Measurements from ENCODE around the gene FBXL14.

FBXL14 gene

DNA sequence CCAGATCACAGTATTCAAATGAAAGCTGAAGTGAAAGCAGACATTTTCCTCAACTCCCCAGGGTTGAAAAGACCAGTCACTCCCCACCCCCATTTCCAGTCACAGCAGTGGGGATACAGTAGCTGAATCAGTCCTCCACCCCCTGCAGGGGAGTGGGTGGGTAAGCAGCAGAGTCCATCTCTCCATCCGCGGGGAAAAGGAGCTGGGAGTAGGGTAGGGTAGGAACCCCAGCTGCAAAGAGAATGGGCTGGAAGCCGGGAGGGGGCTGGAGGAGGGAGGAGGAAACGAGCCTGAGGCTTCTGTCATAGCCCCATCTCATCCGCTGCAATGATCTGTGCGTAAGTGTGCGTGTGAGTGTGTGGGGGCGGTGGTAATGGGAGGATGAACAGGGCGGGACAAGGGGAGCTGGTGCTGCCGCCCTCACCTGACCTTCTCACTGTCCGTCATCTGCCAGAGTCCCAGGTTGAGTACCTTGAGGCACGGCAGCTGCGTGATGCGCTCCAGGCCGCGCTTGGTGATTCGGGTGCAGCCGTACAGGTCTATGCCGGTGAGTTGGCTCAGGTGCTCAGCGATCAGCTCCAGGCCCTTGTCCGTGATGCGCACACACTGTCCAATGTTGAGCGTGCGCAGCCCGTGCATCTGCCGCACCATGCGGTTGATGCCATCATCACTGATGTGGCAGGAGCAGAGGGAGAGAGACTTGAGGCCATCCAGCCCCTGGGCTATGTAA, 1.8 kb downstream of the FBXL14 start (continued):
- TF ChIP-seq, protein P1, sequence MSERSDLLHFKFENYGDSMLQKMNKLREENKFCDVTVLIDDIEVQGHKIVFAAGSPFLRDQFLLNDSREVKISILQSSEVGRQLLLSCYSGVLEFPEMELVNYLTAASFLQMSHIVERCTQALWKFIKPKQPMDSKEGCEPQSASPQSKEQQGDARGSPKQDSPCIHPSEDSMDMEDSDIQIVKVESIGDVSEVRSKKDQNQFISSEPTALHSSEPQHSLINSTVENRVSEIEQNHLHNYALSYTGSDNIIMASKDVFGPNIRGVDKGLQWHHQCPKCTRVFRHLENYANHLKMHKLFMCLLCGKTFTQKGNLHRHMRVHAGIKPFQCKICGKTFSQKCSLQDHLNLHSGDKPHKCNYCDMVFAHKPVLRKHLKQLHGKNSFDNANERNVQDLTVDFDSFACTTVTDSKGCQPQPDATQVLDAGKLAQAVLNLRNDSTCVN (tag by site-specific recombination; optimal IDR thresholded peaks at IDR 0.05) = peak; percentile 66
- TF ChIP-seq ZNF645 (tag by site-specific recombination; IDR thresholded peaks at IDR 0.05) = peak; percentile 94
- no peak for TF ChIP-seq ZNF292 (tag by site-specific recombination; IDR thresholded peaks at IDR 0.05; ENCODE audit: borderline replicate concordance, low read depth)
- TF ChIP-seq, protein P2, sequence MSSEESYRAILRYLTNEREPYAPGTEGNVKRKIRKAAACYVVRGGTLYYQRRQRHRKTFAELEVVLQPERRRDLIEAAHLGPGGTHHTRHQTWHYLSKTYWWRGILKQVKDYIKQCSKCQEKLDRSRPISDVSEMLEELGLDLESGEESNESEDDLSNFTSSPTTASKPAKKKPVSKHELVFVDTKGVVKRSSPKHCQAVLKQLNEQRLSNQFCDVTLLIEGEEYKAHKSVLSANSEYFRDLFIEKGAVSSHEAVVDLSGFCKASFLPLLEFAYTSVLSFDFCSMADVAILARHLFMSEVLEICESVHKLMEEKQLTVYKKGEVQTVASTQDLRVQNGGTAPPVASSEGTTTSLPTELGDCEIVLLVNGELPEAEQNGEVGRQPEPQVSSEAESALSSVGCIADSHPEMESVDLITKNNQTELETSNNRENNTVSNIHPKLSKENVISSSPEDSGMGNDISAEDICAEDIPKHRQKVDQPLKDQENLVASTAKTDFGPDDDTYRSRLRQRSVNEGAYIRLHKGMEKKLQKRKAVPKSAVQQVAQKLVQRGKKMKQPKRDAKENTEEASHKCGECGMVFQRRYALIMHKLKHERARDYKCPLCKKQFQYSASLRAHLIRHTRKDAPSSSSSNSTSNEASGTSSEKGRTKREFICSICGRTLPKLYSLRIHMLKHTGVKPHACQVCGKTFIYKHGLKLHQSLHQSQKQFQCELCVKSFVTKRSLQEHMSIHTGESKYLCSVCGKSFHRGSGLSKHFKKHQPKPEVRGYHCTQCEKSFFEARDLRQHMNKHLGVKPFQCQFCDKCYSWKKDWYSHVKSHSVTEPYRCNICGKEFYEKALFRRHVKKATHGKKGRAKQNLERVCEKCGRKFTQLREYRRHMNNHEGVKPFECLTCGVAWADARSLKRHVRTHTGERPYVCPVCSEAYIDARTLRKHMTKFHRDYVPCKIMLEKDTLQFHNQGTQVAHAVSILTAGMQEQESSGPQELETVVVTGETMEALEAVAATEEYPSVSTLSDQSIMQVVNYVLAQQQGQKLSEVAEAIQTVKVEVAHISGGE (tag by site-specific recombination; conservative IDR thresholded peaks at IDR 0.05; ENCODE audit: low read depth) = peak; percentile 29
- TF ChIP-seq EGR2 (tag by site-specific recombination; IDR thresholded peaks at IDR 0.05; ENCODE audit: low read depth) = peak; percentile 98
- TF ChIP-seq ZNF623 (tag by site-specific recombination; IDR thresholded peaks at IDR 0.05) = no peak
- TF ChIP-seq ZNF747 (tag by site-specific recombination; IDR thresholded peaks at IDR 0.05) = no peak
- TF ChIP-seq ZNF513 (tag by site-specific recombination; IDR thresholded peaks at IDR 0.05) = no peak
- TF ChIP-seq, protein P3, sequence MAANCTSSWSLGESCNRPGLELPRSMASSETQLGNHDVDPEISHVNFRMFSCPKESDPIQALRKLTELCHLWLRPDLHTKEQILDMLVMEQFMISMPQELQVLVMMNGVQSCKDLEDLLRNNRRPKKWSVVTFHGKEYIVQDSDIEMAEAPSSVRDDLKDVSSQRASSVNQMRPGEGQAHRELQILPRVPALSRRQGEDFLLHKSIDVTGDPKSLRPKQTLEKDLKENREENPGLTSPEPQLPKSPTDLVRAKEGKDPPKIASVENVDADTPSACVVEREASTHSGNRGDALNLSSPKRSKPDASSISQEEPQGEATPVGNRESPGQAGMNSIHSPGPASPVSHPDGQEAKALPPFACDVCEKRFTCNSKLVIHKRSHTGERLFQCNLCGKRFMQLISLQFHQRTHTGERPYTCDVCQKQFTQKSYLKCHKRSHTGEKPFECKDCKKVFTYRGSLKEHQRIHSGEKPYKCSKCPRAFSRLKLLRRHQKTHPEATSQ (tag by site-specific recombination; IDR thresholded peaks at IDR 0.05) = no peak
- no peak for TF ChIP-seq ZNF473 (tag by site-specific recombination; IDR thresholded peaks at IDR 0.05)
- no peak for TF ChIP-seq ZNF362 (tag by site-specific recombination; IDR thresholded peaks at IDR 0.05)
- TF ChIP-seq YY1 (tag by site-specific recombination; IDR thresholded peaks at IDR 0.05) = no peak
- peak; percentile 91 for TF ChIP-seq ZNF10 (tag by site-specific recombination; IDR thresholded peaks at IDR 0.05)
- TF ChIP-seq, protein P4, sequence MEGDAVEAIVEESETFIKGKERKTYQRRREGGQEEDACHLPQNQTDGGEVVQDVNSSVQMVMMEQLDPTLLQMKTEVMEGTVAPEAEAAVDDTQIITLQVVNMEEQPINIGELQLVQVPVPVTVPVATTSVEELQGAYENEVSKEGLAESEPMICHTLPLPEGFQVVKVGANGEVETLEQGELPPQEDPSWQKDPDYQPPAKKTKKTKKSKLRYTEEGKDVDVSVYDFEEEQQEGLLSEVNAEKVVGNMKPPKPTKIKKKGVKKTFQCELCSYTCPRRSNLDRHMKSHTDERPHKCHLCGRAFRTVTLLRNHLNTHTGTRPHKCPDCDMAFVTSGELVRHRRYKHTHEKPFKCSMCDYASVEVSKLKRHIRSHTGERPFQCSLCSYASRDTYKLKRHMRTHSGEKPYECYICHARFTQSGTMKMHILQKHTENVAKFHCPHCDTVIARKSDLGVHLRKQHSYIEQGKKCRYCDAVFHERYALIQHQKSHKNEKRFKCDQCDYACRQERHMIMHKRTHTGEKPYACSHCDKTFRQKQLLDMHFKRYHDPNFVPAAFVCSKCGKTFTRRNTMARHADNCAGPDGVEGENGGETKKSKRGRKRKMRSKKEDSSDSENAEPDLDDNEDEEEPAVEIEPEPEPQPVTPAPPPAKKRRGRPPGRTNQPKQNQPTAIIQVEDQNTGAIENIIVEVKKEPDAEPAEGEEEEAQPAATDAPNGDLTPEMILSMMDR (tag by site-specific recombination; IDR thresholded peaks at IDR 0.05) = no peak; the same call in none of the 2 replicates
- TF ChIP-seq YY2 (tag by site-specific recombination; IDR thresholded peaks at IDR 0.05) = peak; percentile 67
- no peak for TF ChIP-seq GLI2 (tag by site-specific recombination; IDR thresholded peaks at IDR 0.05; ENCODE audit: borderline replicate concordance, low read depth)
- no peak for TF ChIP-seq HIC1 (tag by site-specific recombination; IDR thresholded peaks at IDR 0.05)
- no peak for TF ChIP-seq GLI4 (tag by site-specific recombination; IDR thresholded peaks at IDR 0.05)
- no peak for TF ChIP-seq ZNF426 (tag by site-specific recombination; IDR thresholded peaks at IDR 0.05)
- no peak for TF ChIP-seq ZNF223 (tag by site-specific recombination; IDR thresholded peaks at IDR 0.05)
- peak; percentile 95 for TF ChIP-seq WT1 (tag by site-specific recombination; IDR thresholded peaks at IDR 0.05)
- TF ChIP-seq BCL6B (tag by site-specific recombination; IDR thresholded peaks at IDR 0.05) = no peak
- TF ChIP-seq KLF16 (tag by site-specific recombination; IDR thresholded peaks at IDR 0.05) = peak; percentile 89
